CD14-positive monocyte (primary cell): ENCODE data around the gene BRCC3. TPM values are rescaled to one million over a fixed set of nuclear protein-coding genes. Genes with fewer than 3 reads are reported as not detected.
A peak's percentile ranks its signal among the peaks of the same experiment; 100 is the strongest.

ENCODE experiments used
- DNase-seq, 3 donors: peaks; one replicate each; pipeline ENCODE4 v3.0.0-alpha.2; 2011 to 2022
- H2AFZ ChIP-seq: 2 replicates; pipeline ENCODE4 v1.6.0; 2012; ENCODE audit warnings: mild to moderate bottlenecking, low read depth, low read length, inconsistent platforms; ENCODE audit not compliant: insufficient read depth, poor library complexity, severe bottlenecking
- H3K27ac ChIP-seq, 2 donors: 1 replicate in 1 of 2; 2 replicates in 1 of 2; pipeline ENCODE4 v1.5.1; 2012 to 2013; ENCODE audit warnings: low read length in 2 of 2, control low read depth in 1 of 2, inconsistent platforms in 1 of 2, low read depth in 1 of 2, mild to moderate bottlenecking in 1 of 2
- H3K27me3 ChIP-seq, 2 donors: one replicate each; pipeline versions ENCODE4 v1.6.0 to v1.6.1; 2011 to 2013; ENCODE audit warnings: low read length in 2 of 2; ENCODE audit not compliant: control insufficient read depth in 2 of 2, insufficient read depth in 2 of 2
- H3K36me3 ChIP-seq, 2 donors: replicated peaks in 1 of 2; 1 replicate in 1 of 2; 2 replicates in 1 of 2; pipeline versions ENCODE4 v1.5.1 to v1.6.1; 2012 to 2013; ENCODE audit warnings: low read length in 2 of 2, control low read depth in 1 of 2, inconsistent platforms in 1 of 2, mild to moderate bottlenecking in 1 of 2; ENCODE audit not compliant: insufficient read depth in 2 of 2, control insufficient read depth in 1 of 2
- H3K4me1 ChIP-seq, 2 donors: 1 replicate in 1 of 2; 2 replicates in 1 of 2; pipeline versions ENCODE4 v1.5.1 to v1.6.1; 2012 to 2013; ENCODE audit warnings: low read length in 2 of 2, control low read depth in 1 of 2, inconsistent platforms in 1 of 2, mild to moderate bottlenecking in 1 of 2, moderate library complexity in 1 of 2; ENCODE audit not compliant: insufficient read depth in 2 of 2, control insufficient read depth in 1 of 2
- H3K4me2 ChIP-seq: replicated peaks from 2 replicates; pipeline ENCODE3; 2012; ENCODE audit warnings: low read length, moderate library complexity, mild to moderate bottlenecking; ENCODE audit not compliant: poor library complexity, severe bottlenecking; ENCODE audit errors: extremely low read depth
- H3K4me3 ChIP-seq, 3 experiments: fragments of 200-600 bp in 1 of 3; sonication (generic) in 1 of 3; replicated peaks in 1 of 3; 1 replicate in 2 of 3; 2 replicates in 1 of 3; pipeline ENCODE4 v1.5.1; 2011 to 2013; ENCODE audit warnings: low read length in 3 of 3, mild to moderate bottlenecking in 3 of 3, control low read depth in 2 of 3, low read depth in 2 of 3, inconsistent platforms in 1 of 3, moderate library complexity in 1 of 3
- H3K79me2 ChIP-seq: 2 replicates; pipeline ENCODE4 v1.6.0; 2012; ENCODE audit warnings: mild to moderate bottlenecking, control low read depth, inconsistent platforms, low read length, moderate library complexity; ENCODE audit not compliant: insufficient read depth
- H3K9ac ChIP-seq: 2 replicates; pipeline ENCODE4 v1.6.0; 2017; ENCODE audit warnings: low read length, mild to moderate bottlenecking; ENCODE audit not compliant: insufficient read depth, poor library complexity, severe bottlenecking
- H3K9me3 ChIP-seq, 2 donors: replicated peaks in 1 of 2; 1 replicate in 1 of 2; 2 replicates in 1 of 2; pipeline versions ENCODE4 v1.5.1 to v1.6.1; 2012 to 2013; ENCODE audit warnings: low read length in 2 of 2, control low read depth in 1 of 2; ENCODE audit not compliant: control insufficient read depth in 1 of 2, insufficient read depth in 1 of 2
- H4K20me1 ChIP-seq: 2 replicates; pipeline ENCODE4 v1.6.0; 2012; ENCODE audit warnings: mild to moderate bottlenecking, low read length, control low read depth, moderate library complexity; ENCODE audit not compliant: insufficient read depth
- H3K27ac Mint-ChIP-seq, 7 donors: one replicate each; pipeline ENCODE4 v1.8.0; 2020; ENCODE audit warnings: mild to moderate bottlenecking in 7 of 7, mixed read lengths in 7 of 7, moderate library complexity in 6 of 7, inconsistent platforms in 2 of 7
- H3K27me3 Mint-ChIP-seq, 3 donors: one replicate each; pipeline ENCODE4 v1.8.0; 2021 to 2022; ENCODE audit warnings: low read depth in 3 of 3, mild to moderate bottlenecking in 3 of 3, mixed read lengths in 3 of 3, moderate library complexity in 3 of 3, inconsistent platforms in 1 of 3
- H3K36me3 Mint-ChIP-seq, 2 donors: one replicate each; pipeline ENCODE4 v1.8.0; 2020; ENCODE audit warnings: mixed read lengths in 2 of 2, inconsistent platforms in 1 of 2, mild to moderate bottlenecking in 1 of 2
- H3K4me1 Mint-ChIP-seq: one replicate; pipeline ENCODE4 v1.8.0; 2020; ENCODE audit warnings: mild to moderate bottlenecking, mixed read lengths
- H3K4me3 Mint-ChIP-seq, 2 donors: one replicate each; pipeline ENCODE4 v1.8.0; 2020; ENCODE audit warnings: mild to moderate bottlenecking in 2 of 2, mixed read lengths in 2 of 2, moderate library complexity in 1 of 2
- H3K9me3 Mint-ChIP-seq, 7 donors: one replicate each; pipeline ENCODE4 v1.8.0; 2020 to 2022; ENCODE audit warnings: mixed read lengths in 7 of 7, mild to moderate bottlenecking in 6 of 7, moderate library complexity in 6 of 7, inconsistent platforms in 2 of 7
- CTCF ChIP-seq: fragments of 200-600 bp; IDR thresholded peaks from one replicate; pipeline ENCODE4 v1.8.0; 2022; ENCODE audit warnings: antibody characterized with exemption, mild to moderate bottlenecking
- WGBS: methylation state at CpG from one replicate; pipeline ENCODE4 v1.1.5; 2013; ENCODE audit warnings: missing lambda C conversion rate; ENCODE audit not compliant: insufficient coverage; 5-methylcytosine and 5-hydroxymethylcytosine counted together
- intact Hi-C, 2 donors: fragments of 100-400 bp; cut with micrococcal nuclease; formaldehyde crosslinking; loops; one replicate each; pipeline versions ENCODE4 v1.15.0 to v1.15.1; 2023
- polyA plus RNA-seq, 3 donors: library from polyadenylated mRNA; depleted of rRNA in 1 of 3; unstranded in 2 of 3; stranded (reverse) in 1 of 3; fragments of 300-500 nt in 2 of 3; fragments of >200 nt in 1 of 3; fragmentation: Illumina TruSeq in 2 of 3; gene quantifications; 1 replicate in 2 of 3; 2 replicates in 1 of 3; pipeline ENCODE4 v1.2.3, GENCODE V29; 2012 to 2021

The BRCC3 gene
- polyA plus RNA-seq, 3 donors, result 8.4 to 21.7 (median 10.0) TPM

- TF ChIP-seq CTCF, result no peak
- H3K9ac ChIP-seq, result peak overlapping the region; percentile 75
- H2AFZ ChIP-seq, result peak overlapping the region; percentile 63
- peak overlapping the region; percentile 83 to 84 for H3K4me3 Mint-ChIP-seq
- H3K4me1 Mint-ChIP-seq, result peaks cover 35% of the 10 kb centered on the region
- H3K4me2 ChIP-seq, result peak overlapping the region; percentile 69
- H3K9me3 Mint-ChIP-seq, result peaks cover 0 to 8% (median 0%) of the 10 kb centered on the region in 7 donors
- peaks cover 0 to 3% (median 0%) of the 10 kb centered on the region in 3 donors for H3K27me3 Mint-ChIP-seq
- H3K27me3 ChIP-seq, result no peaks in the 10 kb centered on the region
- peaks cover 35% of the 10 kb centered on the region for H3K79me2 ChIP-seq
- WGBS, result no CpG with 5 or more reads among the region's 12 CpGs
- peaks cover 16 to 20% of the 10 kb centered on the region in 2 donors for H3K4me1 ChIP-seq
- H3K36me3 Mint-ChIP-seq, result peaks cover 8 to 20% of the 10 kb centered on the region in 2 donors
- intact Hi-C loops, result loop anchor here (5.0 kb wide), 1 partner anchor 43 kb away; the partner anchor contains the start of gene FUNDC2 (in 2 of the 2)
- H3K4me3 ChIP-seq, result peak overlapping the region; percentile 77 to 84 (median 78)
- H3K36me3 ChIP-seq, result peaks cover 0 to 13% of the 10 kb centered on the region in 2 donors
- H3K27ac Mint-ChIP-seq, result peak overlapping the region in 5 of 7 donors; percentile 92 to 97 (median 95)
- H4K20me1 ChIP-seq, result no peaks in the 10 kb centered on the region
- no peaks in the 10 kb centered on the region for H3K9me3 ChIP-seq
- no peak for DNase-seq
- H3K27ac ChIP-seq, result peak overlapping the region in 1 of 2 donors; percentile 87
Observed at GRCh38 chrX:155070038-155070437, 1.3 kb upstream of the BRCC3 start.

GRCh38 chrX:155070663-155070974, 689 bp upstream of the BRCC3 start:
- Mint-ChIP-seq H3K4me3 (peak overlapping the region; percentile 83 to 84), H3K36me3 (peaks cover 13 to 24% of the 10 kb centered on the region in 2 donors), H3K4me1 (peaks cover 37% of the 10 kb centered on the region), H3K9me3 (peaks cover 0 to 8% (median 0%) of the 10 kb centered on the region in 7 donors), H3K27ac (peak overlapping the region; percentile 89 to 97 (median 95)), H3K27me3 (peaks cover 0 to 2% (median 0%) of the 10 kb centered on the region in 3 donors)
- H3K36me3 ChIP-seq, result peaks cover 5 to 19% of the 10 kb centered on the region in 2 donors
- H3K4me1 ChIP-seq, result peaks cover 16 to 20% of the 10 kb centered on the region in 2 donors
- H3K27ac ChIP-seq, result peak overlapping the region; percentile 87 to 93
- no peaks in the 10 kb centered on the region for H3K9me3 ChIP-seq
- no peaks in the 10 kb centered on the region for H4K20me1 ChIP-seq
- H3K9ac ChIP-seq, result peak overlapping the region; percentile 75
- TF ChIP-seq CTCF, result no peak
- H3K4me3 ChIP-seq, result peak overlapping the region; percentile 77 to 84 (median 78)
- H2AFZ ChIP-seq, result peak overlapping the region; percentile 63
- H3K4me2 ChIP-seq, result peak overlapping the region; percentile 69
- no peak for DNase-seq
- no CpG with 5 or more reads among the region's 16 CpGs for WGBS
- peaks cover 35% of the 10 kb centered on the region for H3K79me2 ChIP-seq
- H3K27me3 ChIP-seq, result no peaks in the 10 kb centered on the region
- intact Hi-C loops, result loop anchor here (5.0 kb wide), 1 partner anchor 43 kb away; the partner anchor contains the start of gene FUNDC2 (in 2 of the 2)
